HPDE6-E6E7 (cell line): Measurements from ENCODE around the gene ROR2.

Source experiments
- DNase-seq: peaks from one replicate; pipeline ENCODE4 v3.0.0; 2011; ENCODE audit warnings: missing footprints; ENCODE audit errors: extremely low spot score

Gene ROR2

GRCh38 chr9:91817493-91818224 is 132.4 kb downstream of the ROR2 start:
- DNase-seq = no peak

GRCh38 chr9:91817106-91817492 is 132.9 kb downstream of the ROR2 start:
- no peak for DNase-seq

- no peak for DNase-seq
Observed at GRCh38 chr9:91816356-91816755, 133.7 kb downstream of the ROR2 start.

DNA sequence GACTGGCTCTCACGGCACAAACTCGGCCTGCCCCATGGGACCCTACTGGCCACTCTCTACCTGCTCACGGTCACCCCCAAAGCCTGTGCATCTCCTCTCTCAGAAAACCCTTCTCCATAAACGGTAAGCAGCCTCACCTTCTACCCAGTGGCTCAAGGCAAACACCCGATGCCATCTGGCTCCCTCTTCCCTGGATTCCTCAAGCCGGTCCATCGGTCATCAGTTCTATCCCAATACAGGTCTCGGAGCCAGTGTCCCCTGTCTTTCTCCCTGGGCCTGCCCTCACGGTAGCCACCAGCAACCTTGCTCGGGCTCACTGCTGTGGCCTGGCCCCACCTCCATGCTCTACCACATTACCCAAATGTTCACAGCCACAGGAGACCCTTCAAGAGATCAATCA is 134.1 kb downstream of the ROR2 start:
- no peak for DNase-seq

- DNase-seq = no peak
Observed at GRCh38 chr9:91814753-91815152, 135.3 kb downstream of the ROR2 start.

- DNase-seq = no peak
Observed at GRCh38 chr9:91814201-91814600, 135.8 kb downstream of the ROR2 start.

GRCh38 chr9:91813176-91813795 is 136.7 kb downstream of the ROR2 start:
- no peak for DNase-seq

- no peak for DNase-seq
Observed at GRCh38 chr9:91812191-91812590, 137.8 kb downstream of the ROR2 start.

GRCh38 chr9:91811024-91811909 is 138.8 kb downstream of the ROR2 start:
- no peak for DNase-seq

DNA sequence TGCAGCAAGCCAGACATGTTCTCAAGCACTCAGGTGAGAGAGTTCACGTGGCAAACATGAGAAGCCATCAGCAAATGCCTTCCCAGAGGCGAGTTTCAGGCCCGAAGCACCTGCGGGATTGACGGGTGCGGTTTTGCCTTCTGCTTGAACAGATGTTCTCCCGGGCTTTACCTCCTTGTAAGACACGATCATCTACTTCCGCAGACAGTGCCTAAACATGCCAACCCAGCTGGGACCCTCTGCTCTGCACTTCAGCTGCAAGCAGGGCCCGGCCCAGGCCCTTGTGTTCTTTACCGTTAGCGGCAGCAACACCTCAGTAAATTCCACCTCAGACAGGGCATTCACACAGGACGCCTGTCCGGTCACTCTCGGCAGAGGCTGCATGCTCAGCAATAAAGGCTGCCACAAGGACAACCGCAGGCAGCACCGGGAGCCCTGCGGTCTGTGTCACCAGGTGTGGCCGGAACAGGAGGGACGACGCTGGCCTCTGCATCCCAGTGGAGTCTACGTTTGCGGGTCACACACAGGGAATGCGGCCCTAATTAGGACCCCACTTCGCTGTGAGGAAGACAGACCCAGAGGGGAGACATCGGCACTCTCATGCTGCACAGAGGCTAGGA is 139.6 kb downstream of the ROR2 start:
- no peak for DNase-seq

DNA sequence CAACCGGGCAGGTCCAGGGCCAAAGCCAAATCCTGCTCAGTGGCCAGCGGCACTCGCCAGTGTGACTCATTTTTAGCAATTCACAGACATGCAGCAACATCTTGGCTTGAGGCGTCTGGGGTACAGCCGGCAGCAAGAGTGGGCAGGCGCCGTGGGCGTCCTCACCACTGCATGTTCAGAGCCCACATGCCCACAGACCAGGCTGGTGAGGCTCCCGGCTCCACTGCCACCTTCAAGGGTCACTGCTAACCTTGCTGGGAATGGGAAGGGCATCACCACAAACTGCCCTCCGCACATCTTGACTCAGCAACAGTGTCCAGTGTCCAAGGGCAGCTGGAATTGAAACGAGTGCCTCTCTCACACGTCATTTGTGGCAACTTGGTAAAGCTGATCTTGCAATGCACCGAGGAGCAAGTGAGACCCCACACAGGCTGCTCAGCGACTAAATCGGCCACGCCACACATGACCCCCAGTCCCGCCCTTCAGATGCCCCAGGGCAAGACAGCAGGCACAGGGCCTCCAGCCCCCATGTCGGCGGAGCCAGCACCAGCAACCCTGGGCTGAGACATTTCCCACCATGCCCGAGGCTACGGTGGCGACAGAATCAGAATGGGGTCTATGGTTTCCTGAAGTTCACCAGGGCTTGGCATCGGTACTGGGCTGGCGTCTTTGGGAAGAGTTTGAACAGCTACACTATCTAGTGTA is 140.3 kb downstream of the ROR2 start:
- DNase-seq = peak; percentile 15

GRCh38 chr9:91807643-91808246 is 142.3 kb downstream of the ROR2 start:
- DNase-seq = no peak

- DNase-seq = no peak
Observed at GRCh38 chr9:91805031-91805430, 145.0 kb downstream of the ROR2 start.

DNA sequence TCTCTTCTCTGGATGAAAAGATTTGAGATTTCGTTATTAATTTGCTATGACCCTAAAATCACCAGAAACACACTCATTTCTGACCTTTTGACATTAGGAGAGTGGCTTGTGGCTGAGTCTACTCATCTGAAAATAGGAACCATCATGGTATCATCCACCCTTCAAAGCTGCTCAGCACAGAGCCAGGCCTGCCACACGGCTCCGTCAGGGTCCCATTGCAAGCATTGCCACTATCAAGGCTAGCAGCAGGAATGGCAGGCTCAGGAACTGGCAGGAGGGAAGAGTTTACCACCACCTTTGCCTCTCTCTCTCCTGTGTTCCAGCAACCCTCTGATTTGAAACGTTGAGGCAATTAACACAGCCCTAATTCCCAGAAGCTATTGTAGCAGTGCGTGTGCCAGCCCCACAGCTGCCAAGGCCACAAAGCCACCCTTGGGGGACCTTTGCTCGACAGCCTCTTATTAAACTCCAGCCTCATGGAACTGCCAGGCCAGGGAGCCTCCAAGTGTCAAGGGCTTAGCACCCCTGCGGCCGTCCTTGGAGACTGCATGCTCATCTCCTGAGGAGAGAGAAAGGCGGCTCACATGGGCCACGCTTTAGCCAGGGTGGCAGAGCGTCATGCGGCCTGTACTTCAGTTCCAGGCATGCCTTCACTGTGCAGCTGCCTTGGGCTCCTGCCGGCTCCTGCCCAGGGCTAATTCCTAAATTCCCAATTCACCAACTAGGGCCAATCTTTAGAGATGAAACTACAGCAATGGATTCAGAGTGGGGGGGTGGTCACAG is 145.9 kb downstream of the ROR2 start:
- DNase-seq = no peak

DNA sequence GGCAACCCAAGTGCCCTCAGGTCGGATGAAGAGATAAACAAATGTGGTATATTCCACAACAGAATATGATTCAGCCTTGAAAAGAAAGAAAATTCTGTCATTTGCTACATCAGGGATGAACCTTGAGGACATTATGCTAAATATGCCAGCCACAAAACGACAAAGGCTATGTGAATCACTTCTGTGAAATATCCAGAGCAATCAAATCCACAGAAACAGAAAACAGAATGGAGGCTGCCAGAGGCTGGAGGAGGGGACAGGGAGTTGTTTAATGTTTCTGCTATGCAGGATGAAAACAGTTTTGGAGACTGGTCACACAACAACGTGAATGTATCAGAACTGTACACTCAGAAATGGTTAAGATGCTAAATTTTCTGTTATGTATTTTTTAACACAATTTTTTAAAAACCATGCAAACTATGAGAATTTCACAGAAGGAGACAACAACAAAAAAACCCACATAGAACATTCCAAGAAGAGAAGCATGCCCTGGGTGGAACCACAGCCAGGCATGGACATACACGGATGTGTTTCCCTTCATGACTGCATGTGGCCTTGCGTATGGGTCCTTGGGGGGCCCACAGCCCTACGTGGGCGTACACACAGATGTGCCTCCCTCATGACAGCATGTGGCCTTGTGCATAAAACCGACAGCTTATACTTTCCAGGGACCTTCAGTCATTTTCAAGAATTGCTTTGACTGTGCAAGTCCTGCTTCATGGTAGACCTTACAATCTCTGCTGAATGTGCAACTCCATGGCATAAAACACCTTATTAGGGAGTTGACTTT is 146.7 kb downstream of the ROR2 start:
- DNase-seq = no peak

DNA sequence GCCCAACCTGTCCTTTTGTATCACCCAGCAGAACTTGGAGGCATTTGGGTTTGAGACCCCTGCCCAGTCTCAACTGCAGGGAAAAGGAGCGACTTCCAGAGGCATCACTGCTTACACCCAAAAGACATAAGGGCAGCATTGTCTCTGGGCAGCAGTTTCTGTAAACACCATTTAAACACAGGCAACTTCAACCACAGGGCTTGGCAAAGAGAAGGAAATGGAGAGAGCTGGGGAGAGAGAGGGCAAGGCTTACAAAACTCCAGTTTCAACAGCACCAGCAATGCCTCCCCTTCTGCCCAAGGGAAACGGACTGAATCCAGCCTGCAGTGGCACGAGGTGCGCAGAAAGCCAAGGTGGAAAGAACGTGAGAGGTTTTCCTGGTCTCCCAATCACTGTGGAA is 147.6 kb downstream of the ROR2 start:
- no peak for DNase-seq

DNA sequence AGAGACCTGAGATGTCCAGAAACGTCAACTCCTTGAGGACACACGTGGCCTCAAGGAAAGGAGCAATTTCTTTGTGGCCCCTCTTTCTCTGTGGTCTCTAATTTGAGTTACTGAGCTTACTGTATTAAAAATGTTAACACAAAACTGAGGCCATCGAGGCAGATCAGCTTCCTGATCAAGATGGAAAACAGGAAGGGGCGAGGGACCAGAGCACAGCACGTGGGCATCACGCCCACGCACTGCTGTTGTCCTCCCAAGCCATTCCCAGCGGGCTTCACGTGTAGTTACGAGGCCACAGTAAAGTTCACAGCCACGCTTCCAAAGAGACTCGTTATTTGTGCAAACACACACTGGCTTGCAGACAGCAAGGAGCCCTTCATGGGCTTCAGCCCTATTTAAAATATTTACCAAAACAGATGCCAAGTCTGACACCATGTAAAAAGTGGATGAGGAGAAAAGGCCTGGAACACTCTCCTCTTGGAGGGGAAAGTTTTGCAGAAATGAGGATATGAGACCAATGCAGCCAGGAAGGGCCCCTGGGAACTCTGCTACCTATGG is 149.5 kb downstream of the ROR2 start:
- DNase-seq = no peak

GRCh38 chr9:91799113-91799744 is 150.8 kb downstream of the ROR2 start:
- DNase-seq = no peak
